OCI-LY7 (cell line): Measurements from ENCODE around the gene MYO7A. TPM values are rescaled to one million over a fixed set of nuclear protein-coding genes. Genes with fewer than 3 reads are reported as not detected.

Experiments used
- BruUV-seq: library from RNA; stranded (reverse); fragments of 400-500 nt; replicated peaks from 2 replicates; lab custom pipeline; 2021; lab: Mats Ljungman, UMichigan
- CTCF ChIA-PET: fragments of 300-600 bp; sonication (Branson Sonifier 250); formaldehyde crosslinking; loops from one replicate; lab custom pipeline; 2022; ENCODE audit warnings: antibody characterized with exemption; ENCODE audit not compliant: unreplicated experiment; lab: Charles Lee
- POLR2A ChIA-PET: fragments of 300-600 bp; sonication (Branson Sonifier 250); formaldehyde crosslinking; loops from one replicate; lab custom pipeline; 2022; ENCODE audit warnings: antibody characterized with exemption; lab: Charles Lee
- DNase-seq: peaks from one replicate; pipeline ENCODE4 v3.0.0-alpha.2; 2015; ENCODE audit warnings: low spot score
- H2AFZ ChIP-seq: fragments of 200-600 bp; sonication (generic), shearing (Covaris generic); 2 replicates; pipeline ENCODE4 v1.6.1; 2014; ENCODE audit warnings: mild to moderate bottlenecking, antibody characterized with exemption, low read length, moderate library complexity
- H3K27ac ChIP-seq: fragments of 200-600 bp; sonication (generic); 2 replicates; pipeline ENCODE4 v1.5.1; 2014; ENCODE audit warnings: mixed run types, low read depth, mild to moderate bottlenecking, moderate library complexity, low read length, inconsistent platforms; ENCODE audit not compliant: poor library complexity, severe bottlenecking
- H3K36me3 ChIP-seq: fragments of 200-600 bp; sonication (generic); 2 replicates; pipeline ENCODE4 v1.6.1; 2014; ENCODE audit warnings: mild to moderate bottlenecking, antibody characterized with exemption, low read length, moderate library complexity, mixed read lengths; ENCODE audit not compliant: insufficient read depth
- H3K4me1 ChIP-seq: fragments of 200-600 bp; sonication (generic); 2 replicates; pipeline ENCODE4 v1.5.1; 2014; ENCODE audit warnings: mild to moderate bottlenecking, low read length; ENCODE audit not compliant: insufficient read depth, poor library complexity, severe bottlenecking
- H3K4me2 ChIP-seq: fragments of 200-600 bp; sonication (generic); 2 replicates; pipeline ENCODE4 v1.6.1; 2014; ENCODE audit warnings: mild to moderate bottlenecking, low read length
- H3K4me3 ChIP-seq: fragments of 200-600 bp; sonication (generic); 2 replicates; pipeline ENCODE4 v1.5.1; 2014; ENCODE audit warnings: mild to moderate bottlenecking, low read depth, low read length; ENCODE audit not compliant: poor library complexity, severe bottlenecking
- H3K79me2 ChIP-seq: fragments of 200-600 bp; sonication (generic); 2 replicates; pipeline ENCODE4 v1.6.1; 2016; ENCODE audit warnings: low read depth, mild to moderate bottlenecking, low read length, moderate library complexity, mixed read lengths; ENCODE audit not compliant: insufficient read depth
- H3K9me2 ChIP-seq: fragments of 200-600 bp; sonication (generic); 2 replicates; pipeline ENCODE4 v1.6.1; 2016; ENCODE audit warnings: mild to moderate bottlenecking, low read length, mixed read lengths; ENCODE audit not compliant: insufficient read depth
- H3K9me3 ChIP-seq: fragments of 200-600 bp; sonication (generic); 2 replicates; pipeline ENCODE4 v1.6.1; 2014; ENCODE audit warnings: mild to moderate bottlenecking, mixed run types, low read length, mixed read lengths
- H4K20me1 ChIP-seq: fragments of 200-600 bp; sonication (generic); 2 replicates; pipeline ENCODE4 v1.6.1; 2014; ENCODE audit warnings: mild to moderate bottlenecking, antibody characterized with exemption, low read length, moderate library complexity, mixed read lengths; ENCODE audit not compliant: insufficient read depth
- EZH2phosphoT487 ChIP-seq: fragments of 200-600 bp; sonication (generic); IDR thresholded peaks from 2 replicates; pipeline ENCODE4 v1.6.1; 2018; ENCODE audit warnings: low read depth, borderline replicate concordance, mild to moderate bottlenecking, mixed run types, antibody characterized with exemption, low read length, moderate library complexity, mixed read lengths
- intact Hi-C: fragments of 100-400 bp; cut with micrococcal nuclease; formaldehyde crosslinking; loops from one replicate; pipeline ENCODE4 v1.10.0; 2022; ENCODE audit not compliant: unreplicated experiment
- total RNA-seq, 2 experiments: library from RNA; depleted of rRNA in 1 of 2; stranded (reverse); fragments of >200 nt in 1 of 2; shearing (Covaris generic) in 1 of 2; gene quantifications; 2 replicates each; pipeline ENCODE4 v1.2.3, GENCODE V29; 2014 to 2022
- TF ChIP-seq, protein P1 (sequence below): fragments of 200-600 bp; sonication (generic); conservative IDR thresholded peaks from 2 replicates; pipeline ENCODE4 v1.5.1; 2014; ENCODE audit warnings: mild to moderate bottlenecking, antibody characterized with exemption, low read length, moderate library complexity, mixed read lengths

Gene MYO7A
- total RNA-seq, 2 experiments from 2014 or later: not detected

DNA sequence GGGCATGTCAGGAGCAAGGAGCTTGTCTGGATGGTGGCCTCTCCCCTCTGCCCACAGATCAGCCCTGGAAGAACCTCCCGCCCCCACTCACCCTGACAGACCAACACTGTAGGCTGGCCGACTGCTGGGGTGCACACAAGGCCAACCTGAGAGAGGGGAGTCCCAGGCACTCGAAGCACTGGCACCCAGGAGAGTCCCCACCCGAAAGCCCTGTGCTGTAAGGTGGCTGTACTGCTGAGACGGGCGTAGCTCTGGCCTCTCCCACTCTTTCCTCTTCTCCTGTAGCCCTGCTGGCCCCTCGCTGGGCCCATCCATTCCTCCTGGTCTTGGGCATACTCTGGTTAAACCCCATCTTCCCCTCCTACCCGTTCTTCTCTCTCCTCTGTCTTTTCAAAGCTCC lies 39.7 kb downstream of the MYO7A start:
- Histone ChIP-seq H3K36me3 (no peaks in the 10 kb centered on the region), H3K4me3 (no peak overlapping the region), H3K27ac (no peak overlapping the region), H4K20me1 (no peaks in the 10 kb centered on the region), H3K4me2 (no peak overlapping the region), H2AFZ (no peak overlapping the region), H3K79me2 (no peaks in the 10 kb centered on the region), H3K9me3 (no peaks in the 10 kb centered on the region), H3K9me2 (no peaks in the 10 kb centered on the region), H3K4me1 (no peaks in the 10 kb centered on the region)
- no TSS peak for BruUV-seq
- intact Hi-C loops: no loop called here
- POLR2A ChIA-PET: no interaction called here
- no peak for DNase-seq
- CTCF ChIA-PET: no interaction called here
- no peak for TF ChIP-seq EZH2phosphoT487
- TF ChIP-seq, protein P1, sequence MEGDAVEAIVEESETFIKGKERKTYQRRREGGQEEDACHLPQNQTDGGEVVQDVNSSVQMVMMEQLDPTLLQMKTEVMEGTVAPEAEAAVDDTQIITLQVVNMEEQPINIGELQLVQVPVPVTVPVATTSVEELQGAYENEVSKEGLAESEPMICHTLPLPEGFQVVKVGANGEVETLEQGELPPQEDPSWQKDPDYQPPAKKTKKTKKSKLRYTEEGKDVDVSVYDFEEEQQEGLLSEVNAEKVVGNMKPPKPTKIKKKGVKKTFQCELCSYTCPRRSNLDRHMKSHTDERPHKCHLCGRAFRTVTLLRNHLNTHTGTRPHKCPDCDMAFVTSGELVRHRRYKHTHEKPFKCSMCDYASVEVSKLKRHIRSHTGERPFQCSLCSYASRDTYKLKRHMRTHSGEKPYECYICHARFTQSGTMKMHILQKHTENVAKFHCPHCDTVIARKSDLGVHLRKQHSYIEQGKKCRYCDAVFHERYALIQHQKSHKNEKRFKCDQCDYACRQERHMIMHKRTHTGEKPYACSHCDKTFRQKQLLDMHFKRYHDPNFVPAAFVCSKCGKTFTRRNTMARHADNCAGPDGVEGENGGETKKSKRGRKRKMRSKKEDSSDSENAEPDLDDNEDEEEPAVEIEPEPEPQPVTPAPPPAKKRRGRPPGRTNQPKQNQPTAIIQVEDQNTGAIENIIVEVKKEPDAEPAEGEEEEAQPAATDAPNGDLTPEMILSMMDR: no peak

- Histone ChIP-seq H3K27ac (no peak overlapping the region), H3K36me3 (no peaks in the 10 kb centered on the region), H4K20me1 (no peaks in the 10 kb centered on the region), H2AFZ (no peak overlapping the region), H3K9me3 (no peaks in the 10 kb centered on the region), H3K4me2 (no peak overlapping the region), H3K9me2 (no peaks in the 10 kb centered on the region), H3K79me2 (no peaks in the 10 kb centered on the region), H3K4me3 (no peak overlapping the region), H3K4me1 (no peaks in the 10 kb centered on the region)
- intact Hi-C loops: no loop called here
- ChIA-PET CTCF (no interaction called here), POLR2A (no interaction called here)
- TF ChIP-seq EZH2phosphoT487: no peak
- TF ChIP-seq, protein P1: no peak
- no TSS peak for BruUV-seq
- DNase-seq: no peak
Observed at GRCh38 chr11:77170107-77170506, 42.1 kb downstream of the MYO7A start.

DNA sequence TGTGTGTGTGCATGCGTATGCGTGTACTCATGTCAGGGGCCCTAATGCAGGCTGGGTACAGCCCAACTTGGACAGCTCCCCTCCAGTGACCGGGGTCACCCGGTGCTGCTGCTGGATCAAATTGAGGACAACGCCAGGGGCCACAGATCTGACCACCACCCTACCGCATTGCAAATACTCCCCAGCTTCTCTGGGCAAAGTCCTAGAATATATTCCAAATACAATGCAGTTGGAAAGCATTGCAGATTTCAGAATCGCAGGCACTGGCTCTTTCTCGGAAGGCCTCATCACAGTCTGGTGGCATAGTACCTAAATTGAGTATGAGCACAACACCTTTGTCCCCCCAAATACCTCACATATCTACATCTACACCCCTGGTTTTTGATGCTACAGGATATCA lies 43.2 kb downstream of the MYO7A start:
- no peak overlapping the region for H3K27ac ChIP-seq
- H3K79me2 ChIP-seq: no peaks in the 10 kb centered on the region
- POLR2A ChIA-PET: interaction anchor here (0.6 kb wide), 1 partner anchor 416 kb away, joined by 3 read pairs; no protein-coding TSS in a partner anchor
- CTCF ChIA-PET: no interaction called here
- no peaks in the 10 kb centered on the region for H3K36me3 ChIP-seq
- H3K4me1 ChIP-seq: peaks cover 6% of the 10 kb centered on the region
- no peaks in the 10 kb centered on the region for H4K20me1 ChIP-seq
- no peaks in the 10 kb centered on the region for H3K9me2 ChIP-seq
- DNase-seq: no peak
- no peak overlapping the region for H2AFZ ChIP-seq
- no peak overlapping the region for H3K4me2 ChIP-seq
- intact Hi-C loops: no loop called here
- H3K4me3 ChIP-seq: no peak overlapping the region
- BruUV-seq: no TSS peak
- TF ChIP-seq, protein P1: no peak
- TF ChIP-seq EZH2phosphoT487: no peak
- H3K9me3 ChIP-seq: no peaks in the 10 kb centered on the region
